GM19043 (cell line): ENCODE results near the gene ATAD1.
"Not testable (repeated sequence)": the region's sequence is repeated elsewhere in the genome, so short reads cannot be mapped to it uniquely, and the experiment has no call there.

Experiments used
- ATAC-seq: cut with Tn5 transposase; IDR thresholded peaks from one replicate; pipeline ENCODE4 v1.9.1; 2021; ENCODE audit warnings: low read depth; ENCODE audit not compliant: unreplicated experiment

The ATAD1 gene

DNA sequence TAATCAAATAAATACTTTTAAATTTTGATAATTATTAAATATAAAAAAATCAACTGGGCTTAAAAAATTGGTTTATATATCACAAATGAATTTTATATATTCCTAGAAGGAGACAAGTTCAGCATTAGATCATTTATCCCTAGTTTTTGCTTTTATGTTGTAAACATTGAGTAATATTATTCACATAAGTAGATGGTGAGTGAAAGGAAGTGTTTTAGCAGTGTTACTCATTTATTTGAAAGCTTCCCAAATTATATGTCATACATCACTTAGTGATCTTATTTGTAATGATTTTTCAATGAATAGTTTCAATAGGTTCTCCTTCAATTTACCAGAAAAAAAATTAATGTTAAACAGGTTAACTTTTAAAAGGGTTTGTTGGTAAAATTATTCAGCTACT, 29.5 kb upstream of the ATAD1 start:
- ATAC-seq, result no peak

DNA sequence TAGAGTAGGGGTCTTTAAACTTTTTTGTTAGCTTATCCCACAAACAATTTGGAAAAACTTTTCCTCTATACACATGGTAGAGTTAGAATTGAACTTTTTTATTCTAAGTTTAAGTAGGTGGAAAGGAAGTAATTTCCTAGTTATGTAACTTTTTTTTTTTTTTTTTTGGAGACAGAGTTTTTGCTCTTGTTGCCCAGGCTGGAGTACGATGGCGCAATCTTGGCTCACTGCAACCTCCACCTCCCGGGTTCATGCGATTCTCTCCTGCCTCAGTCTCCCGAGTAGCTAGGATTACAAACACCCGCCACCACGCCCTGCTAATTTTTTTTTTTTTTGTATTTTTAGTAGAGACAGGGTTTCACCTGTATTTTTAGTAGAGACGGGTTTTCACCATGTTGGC, 28.7 kb upstream of the ATAD1 start:
- ATAC-seq, result not testable (repeated sequence)

DNA sequence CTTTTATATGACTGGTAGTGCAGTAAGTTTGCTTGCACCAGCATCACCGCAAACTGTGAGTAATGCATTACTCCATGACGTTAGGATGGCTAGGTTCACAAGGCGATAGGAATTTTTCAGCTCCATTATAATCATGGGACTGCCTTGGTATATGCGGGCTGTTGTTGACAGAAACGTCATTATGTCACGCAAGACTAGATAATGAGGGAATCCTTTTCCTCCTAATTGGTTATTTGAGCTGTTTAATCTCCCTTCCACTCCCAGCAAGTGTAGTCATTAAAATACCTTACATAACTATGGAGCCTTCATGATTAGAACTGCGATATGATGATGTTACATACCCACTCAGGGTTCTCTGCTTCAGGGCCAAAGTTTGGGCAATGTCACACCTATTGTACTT, 28.0 kb upstream of the ATAD1 start:
- no peak for ATAC-seq

DNA sequence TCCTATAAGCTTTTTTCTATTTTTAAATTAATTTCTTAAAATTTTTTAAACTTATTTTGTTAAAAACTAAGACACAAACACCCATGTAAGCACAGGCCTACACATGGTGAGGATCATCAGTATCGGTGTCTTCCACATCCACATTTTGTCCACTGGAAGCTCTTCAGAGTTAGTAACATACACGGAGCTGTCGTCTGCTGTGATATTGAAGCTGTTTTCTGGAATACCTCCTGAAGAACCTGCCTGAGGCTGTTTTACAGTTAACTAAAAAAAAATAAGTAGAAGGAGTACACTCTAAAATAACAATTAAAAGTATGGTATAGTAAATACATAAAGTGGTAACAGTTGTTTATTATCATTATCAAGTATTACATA, 27.6 kb upstream of the ATAD1 start:
- ATAC-seq, result no peak

DNA sequence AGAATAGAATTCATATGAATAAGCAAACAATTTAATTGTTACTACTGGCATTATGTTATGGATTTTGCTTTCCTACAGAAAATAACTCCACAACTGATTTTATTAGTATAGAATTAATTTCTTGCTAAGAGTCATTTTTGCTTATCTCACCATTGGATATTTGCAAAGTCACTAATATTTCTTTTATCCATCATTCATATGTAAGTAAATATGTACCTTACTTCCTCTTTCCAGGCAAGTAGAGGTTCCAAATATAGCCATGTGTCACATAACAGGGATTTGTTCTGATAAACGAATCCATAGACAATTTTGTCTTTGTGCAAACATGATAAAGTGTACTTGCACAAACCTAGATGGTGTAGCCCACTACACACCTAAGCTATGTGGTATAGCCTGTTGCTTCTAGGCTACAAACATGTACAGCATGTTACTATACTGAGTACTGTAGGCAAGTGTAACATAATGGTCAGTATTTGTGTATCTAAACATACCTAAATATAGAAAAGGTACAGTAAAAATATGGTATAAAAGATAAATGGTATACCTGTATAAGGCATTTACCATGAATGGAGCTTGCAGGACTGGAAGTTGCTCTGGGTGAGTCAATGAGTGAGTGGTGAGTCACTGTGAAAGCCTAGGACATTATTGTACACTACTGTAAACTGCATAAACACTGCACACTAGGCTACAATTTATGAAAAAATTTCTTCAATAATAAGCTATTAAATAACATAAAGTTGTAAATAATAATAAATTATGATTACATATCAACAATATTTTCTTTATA, 27.0 kb upstream of the ATAD1 start:
- no peak for ATAC-seq

DNA sequence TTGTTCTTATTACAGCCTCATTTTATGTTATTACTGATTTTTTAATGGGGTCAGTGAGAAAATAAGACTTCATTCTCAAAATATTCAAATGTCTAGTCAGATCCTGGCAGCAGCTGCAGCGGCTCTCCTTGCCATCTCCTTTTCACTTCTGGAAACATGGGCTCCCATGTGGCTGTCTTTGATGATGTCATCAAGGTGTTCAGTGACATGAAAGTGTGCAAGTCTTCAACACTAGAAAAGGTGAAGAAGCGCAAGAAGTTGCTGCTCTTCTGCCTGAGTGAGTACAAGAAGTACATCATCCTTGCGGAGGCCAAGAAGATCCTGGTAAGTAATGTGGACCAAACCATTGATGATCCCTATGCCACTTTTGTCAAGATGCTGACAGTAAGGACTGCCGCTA, 25.7 kb upstream of the ATAD1 start:
- ATAC-seq, result no peak

DNA sequence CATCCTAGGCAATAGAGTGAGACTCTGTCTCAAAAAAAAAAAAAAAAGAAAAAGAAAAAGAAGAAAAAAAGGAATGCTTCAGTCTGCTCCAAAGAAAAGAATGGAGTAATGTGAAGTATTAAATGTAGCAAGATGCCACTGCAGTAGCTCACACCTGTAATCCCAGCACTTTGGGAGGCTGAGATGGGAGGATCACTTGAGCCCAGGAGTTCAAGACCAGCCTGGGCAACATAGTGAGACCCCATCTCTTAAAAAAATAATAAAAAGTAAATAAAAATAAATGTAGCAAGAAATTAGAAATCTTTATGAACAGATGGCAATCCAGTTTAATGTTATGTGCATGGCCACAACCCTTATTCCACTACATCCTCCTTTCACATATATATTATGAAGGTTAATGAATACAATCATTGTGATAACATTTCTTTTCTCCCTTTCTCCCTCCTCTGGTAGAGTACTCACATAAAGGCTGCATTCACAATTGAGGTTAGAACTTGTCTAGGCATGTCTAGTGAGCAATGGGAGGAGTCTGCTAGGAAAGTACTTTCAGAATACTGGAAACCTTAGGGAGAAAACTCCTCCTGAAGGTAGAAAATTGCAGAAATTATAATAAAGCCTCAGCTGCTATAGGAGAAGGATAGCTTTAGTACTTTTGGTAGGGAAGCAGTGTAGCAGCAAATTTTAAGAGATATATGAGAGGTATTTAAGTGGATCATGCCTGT, 24.9 kb upstream of the ATAD1 start:
- ATAC-seq, result no peak

DNA sequence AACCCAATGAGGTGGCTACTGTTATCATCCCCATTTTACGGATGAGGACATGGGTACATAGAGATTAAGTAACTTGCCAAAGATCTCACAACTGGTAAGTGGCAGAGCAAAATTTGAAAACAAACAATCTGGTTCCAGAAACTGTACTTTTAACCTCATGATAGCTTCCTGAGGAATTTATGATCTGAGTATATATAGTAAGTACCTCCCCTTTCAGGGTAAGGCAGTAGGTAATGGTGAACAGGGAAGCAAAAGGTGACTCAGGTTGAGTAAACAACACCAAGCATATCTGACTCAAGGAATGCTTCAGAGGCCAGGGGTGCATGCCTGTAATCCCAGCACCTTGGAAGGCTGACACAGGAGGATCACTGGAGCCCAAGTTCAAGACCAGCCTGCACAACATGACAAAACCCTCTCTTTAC, 24.2 kb upstream of the ATAD1 start:
- ATAC-seq, result no peak

DNA sequence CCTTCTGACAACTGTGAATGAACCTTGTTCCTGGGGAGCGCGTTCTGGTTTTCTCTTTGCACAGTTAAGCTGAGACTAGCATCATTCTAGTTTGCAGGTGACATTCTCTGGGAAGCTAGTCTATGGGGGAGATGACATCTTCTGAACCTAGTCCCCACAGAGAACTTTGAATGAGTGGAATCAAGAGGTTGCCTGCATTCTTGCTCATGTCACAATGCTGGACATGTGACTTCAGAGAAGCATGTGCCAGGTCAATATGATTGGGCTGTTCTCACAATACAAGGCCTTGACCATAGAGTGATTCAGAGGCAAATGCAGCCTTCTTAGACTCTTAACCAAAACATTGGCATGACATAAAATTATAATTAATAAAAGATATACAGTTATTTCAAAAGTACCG, 23.2 kb upstream of the ATAD1 start:
- ATAC-seq, result no peak

DNA sequence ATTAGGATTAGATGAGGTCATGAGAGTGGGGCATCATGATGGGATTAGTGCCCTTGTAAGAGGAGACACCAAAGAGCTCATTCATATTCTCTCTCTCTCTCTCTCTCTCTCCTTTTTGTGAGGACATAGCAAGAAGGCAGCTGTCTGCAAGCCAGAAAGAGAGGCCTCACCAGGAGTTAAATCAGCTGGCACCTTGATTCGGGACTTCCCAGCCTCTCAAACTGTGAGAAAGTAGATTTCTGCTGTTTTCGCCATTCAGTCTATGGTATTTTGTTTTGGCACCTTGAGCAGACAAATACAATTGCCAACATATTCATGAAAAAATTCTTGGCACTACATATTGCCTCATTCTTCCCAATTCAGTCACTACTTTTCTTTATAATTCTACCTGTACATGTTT, 20.6 kb upstream of the ATAD1 start:
- no peak for ATAC-seq

DNA sequence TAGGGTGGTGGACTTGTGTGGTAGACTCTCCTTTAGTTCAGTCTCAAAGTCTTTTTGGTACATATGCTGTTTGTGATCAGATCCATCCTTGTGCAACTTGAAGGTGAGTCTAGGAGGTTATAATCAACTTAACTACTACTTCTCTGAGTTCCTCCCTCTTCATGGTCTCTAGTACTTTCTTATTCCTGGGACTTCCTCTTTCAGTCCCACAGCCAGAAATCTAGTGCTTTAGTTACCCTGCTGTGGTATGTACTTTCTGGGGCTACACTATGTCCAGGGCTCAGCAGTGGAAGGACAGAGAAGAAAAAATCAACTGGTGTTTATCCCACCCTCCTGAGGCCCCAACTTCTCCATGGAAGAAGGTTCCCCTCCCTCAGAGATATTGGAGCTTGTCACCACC, 19.4 kb upstream of the ATAD1 start:
- peak; percentile 57 for ATAC-seq

DNA sequence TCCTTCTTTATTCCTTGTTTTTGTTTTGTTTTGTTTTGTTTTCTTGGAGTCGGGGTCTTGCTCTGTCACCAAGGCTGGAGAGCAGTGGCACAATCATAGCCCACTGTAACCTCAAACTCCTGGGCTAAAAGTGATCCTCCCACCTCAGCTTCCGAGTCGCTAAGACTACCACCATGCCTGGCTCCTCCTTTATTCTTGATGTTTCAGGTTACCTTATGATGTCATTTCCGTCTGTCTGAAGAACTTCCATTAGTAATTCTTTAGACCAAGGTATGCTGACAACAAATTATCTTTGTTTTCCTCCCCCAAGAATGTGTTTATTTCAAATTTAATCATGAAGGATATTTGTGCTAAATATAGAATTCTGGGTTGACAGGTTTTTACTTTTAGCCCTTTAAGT, 18.1 kb upstream of the ATAD1 start:
- ATAC-seq, result no peak

DNA sequence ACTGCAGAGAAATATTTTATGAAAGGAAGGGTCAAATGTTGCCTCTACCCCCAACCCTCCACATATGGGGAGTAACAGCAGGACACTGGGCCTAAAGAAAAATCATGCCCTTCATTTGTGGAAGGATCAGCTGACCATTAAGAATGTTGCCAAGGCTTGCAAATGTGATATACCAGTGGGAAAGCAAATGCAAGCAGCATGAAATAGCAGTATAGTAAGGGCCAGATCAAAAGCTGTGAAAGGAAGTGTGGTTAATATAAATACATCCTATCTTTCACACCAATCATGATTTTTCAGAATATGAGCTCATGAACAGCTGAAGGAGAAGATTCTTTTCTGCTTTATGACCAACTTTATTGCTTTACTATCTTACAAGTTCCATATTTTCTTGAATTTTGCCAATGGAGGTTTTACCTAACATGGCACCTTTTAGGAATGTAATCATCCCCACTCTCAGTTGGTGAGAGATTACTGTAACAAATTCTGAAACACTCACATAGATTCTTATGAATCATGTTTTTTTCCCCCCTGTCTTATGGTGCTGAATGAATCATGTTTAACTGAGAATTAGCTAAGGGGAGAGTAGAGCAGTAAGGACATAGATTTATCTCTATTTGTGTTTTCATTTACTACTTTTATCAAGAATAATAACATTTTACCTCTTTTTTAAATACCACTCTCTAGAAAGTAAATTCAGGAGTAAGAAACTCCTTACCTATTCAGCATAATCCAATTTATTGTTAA, 12.1 kb upstream of the ATAD1 start:
- no peak for ATAC-seq

DNA sequence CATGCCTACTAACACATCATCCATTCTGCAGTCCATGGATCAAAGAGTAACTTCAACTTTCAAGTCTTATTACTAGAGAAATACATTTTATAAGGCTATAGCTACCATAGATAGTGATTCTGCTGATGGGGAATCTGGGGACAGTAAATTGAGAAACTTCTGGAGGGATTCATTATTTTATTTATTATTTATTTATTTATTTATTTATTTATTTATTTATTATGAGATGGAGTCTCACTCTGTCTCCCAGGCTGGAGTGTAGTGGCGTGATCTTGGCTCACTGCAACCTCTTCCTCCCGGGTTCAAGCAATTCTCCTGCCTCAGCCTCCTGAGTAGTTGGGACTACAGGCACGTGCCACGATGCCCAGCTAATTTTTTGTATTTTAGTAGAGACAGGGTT, 11.0 kb upstream of the ATAD1 start:
- ATAC-seq, result not testable (repeated sequence)

DNA sequence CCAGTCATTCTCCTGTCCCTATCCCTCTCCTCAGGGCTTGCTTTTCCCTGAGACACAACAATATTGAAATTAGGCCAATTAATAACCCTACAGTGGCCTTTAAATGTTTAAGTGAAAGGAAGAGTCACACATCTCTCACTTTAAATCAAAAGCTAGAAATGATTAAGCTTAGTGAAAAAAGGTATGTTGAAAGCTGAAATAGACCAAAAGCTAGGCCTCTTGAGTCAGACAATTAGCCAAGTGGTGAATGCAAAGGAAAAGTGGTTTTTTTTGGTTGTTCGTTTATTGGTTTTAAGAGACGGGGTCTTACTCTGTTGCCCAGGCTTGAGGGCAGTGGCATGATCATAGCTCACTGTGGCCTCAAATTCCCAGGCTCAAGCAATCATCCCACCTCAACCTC, 9.7 kb upstream of the ATAD1 start:
- no peak for ATAC-seq

DNA sequence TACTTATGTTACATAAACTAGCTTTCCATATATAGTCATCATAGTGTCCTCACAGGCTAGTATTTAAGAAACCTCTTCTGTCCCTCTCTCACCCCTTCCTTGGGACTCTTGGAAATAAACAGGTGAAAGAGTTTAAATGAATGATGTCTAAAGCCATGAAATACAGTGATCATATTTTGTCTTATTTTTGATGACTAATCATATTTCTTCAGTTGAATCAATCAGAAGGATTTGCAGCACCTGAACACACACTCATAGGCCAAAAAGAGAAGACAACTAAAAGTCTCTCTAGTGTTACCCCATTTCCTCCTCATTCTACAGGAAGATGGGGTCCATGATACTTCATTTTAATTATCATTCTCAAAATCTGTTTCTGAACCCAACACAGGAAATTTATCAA, 8.6 kb upstream of the ATAD1 start:
- no peak for ATAC-seq

DNA sequence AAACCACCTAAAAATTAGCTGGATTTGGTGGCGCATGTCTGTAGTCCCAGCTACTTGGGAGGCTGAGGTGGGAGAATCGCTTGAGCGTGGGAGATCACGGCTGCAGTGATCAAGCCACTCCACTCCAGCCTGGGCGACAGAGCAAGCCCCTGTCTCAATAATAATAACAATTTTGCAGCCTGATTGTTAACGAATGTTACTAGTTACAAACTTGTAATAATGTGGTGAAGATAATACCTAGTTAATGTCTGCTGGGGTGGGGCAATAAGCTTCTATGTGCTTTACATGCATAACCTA, 1.2 kb upstream of the ATAD1 start:
- ATAC-seq, result no peak

DNA sequence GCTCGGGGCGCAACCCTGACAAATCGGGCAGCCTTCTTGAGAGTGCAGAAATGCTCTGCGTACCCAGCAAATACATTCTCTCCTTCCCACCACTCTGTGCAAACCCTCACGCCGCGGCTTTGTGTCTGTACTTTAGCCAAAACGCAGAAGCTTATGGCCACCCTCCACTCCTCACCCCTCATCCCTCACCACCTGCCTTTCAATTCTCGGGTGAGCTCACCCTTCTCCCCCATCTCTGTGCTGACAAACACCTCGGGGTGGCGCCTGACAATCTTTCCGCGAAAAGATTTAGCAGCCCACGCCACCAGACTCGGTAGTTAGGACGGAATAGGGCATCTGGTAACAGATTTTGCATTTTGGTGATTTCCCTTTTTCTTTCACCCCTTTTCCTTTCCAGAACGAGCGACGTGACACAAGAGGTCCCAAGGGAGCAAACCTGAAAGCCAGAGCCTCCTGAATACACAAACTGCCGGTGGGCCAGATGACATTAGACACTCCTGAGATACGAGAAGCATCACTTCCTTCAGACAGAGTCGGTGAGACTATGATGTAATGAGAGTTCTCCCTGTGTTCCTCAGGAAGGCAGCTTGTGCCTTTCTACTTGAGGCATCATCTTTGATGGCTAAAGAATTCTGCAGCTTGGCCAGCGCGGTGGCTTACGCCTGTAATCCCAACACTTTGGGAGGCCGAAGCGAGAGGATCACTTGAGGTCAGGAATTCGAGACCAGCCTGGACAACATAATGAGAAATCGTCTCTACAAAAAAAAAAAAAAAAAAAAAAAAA, 671 bp upstream of the ATAD1 start:
- peak; percentile 52 for ATAC-seq

DNA sequence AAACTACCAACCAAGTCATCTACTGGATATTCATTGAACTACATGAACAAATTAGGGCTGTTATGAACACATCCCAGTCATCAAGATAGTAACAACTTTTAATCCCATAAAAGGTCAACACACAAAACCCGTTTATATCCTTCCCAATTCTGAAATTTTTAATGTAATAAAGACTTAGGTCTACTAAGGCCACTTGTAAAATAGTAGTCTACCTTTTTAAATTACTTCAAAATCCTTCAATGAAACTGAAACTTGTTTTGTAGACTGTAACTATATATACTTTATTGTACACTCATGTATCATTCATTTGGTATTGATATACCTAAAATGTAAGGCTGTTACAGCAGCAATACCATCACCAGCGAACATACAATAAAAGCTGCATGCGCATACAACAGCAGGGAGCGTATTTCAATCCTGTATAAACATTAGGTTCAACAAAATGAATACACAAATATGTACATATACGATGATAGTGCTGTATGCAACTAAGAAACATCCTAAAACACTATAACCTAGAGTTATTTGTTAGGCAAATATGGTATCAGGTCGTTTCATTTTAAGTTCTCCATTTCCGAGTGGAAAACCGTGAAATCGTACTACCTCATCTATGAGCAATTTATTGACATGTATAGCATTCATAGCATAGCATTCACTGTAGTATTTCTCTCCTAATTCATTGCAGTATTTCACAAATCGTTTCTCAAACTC, 973 bp downstream of the ATAD1 start:
- ATAC-seq, result no peak

DNA sequence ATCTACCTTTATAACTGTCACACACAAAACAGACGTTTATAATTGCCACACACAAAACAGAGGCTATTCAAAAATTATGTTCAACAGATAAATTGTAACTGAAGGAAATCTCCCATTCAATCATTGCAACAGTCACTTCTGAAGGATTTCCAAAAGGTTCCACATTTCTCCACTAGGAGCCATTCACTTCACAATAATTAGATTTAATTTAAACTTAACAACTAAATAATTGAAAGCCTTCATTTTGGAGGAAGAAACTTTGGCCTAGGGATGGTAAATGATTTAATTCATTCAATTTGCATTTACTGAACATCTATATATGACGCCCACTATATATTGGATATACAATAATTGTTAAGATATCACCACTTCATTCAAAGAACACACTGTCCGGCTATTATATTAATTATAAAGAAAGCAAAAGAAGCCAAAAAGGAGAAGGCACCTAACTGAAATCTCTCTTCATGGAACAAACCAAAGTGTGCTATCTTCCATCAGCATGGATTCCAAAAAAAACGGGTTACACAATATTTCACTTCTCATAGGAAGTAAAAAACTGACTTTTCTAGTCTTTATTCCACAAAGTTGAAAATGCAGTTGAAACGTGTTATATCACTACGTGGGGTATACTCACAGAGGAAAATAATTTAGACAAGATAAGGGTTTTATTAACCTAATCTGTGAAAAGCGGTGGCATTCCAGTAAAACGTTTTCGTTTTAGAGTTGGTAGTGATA, 1.7 kb downstream of the ATAD1 start:
- ATAC-seq, result no peak
